ENCODE data around the gene DNM3. TPM values are rescaled to one million over a fixed set of nuclear protein-coding genes. Genes with fewer than 3 reads are reported as not detected.
"Not testable (repeated sequence)": the region's sequence is repeated elsewhere in the genome, so short reads cannot be mapped to it uniquely, and the experiment has no call there.

DNM3 gene
- total and polyA plus RNA-seq, 5 experiments from 2014 or later = 0.36 to 2.3 (median 0.41) TPM

GRCh38 chr1:172360985-172361384 is 519.7 kb downstream of the DNM3 start:
- DNase-seq = no peak
- Mint-ChIP-seq H3K27me3 (no peaks in the 10 kb centered on the region), H3K36me3 (no peaks in the 10 kb centered on the region)

DNA sequence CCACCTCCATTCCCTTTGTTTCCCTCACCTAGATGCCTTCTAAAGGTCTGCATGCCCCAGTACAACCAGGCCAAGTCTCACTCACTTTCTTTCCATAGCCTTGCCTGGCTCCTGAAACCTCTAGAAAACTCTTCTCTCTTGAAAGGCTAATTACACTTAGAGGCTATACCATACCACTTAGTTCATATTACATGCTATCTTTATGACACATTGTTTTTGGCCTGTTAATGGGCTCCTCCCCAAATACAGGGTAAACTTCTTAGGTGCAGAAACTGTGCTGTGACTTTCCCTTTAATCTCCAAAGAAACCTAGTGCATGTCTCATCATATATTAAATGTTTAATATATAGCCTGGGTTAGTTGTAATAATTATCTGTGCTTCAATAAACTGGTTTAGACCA is 522.6 kb downstream of the DNM3 start:
- Mint-ChIP-seq H3K4me3 (no peak overlapping the region), H3K36me3 (peaks cover 0 to 25% (median 17%) of the 10 kb centered on the region in 3 donors), H3K4me1 (peaks cover 4 to 20% (median 12%) of the 10 kb centered on the region in 4 donors), H3K27ac (no peak overlapping the region), H3K27me3 (no peaks in the 10 kb centered on the region), H3K9me3 (peaks cover 0 to 24% (median 17%) of the 10 kb centered on the region in 9 donors)
- DNase-seq (no peak), ATAC-seq (no peak)
- POLR2A ChIA-PET = no interaction called here

More at GRCh38 chr1:172360985-172361384, 519.7 kb downstream of the DNM3 start:
- Mint-ChIP-seq H3K27ac (peak overlapping the region in 3 of 10 donors; percentile 6 to 88 (median 6)), H3K9me3 (no peaks in the 10 kb centered on the region), H3K4me3 (no peak overlapping the region), H3K4me1 (peaks cover 13 to 40% (median 36%) of the 10 kb centered on the region in 4 donors)
- no peak for ATAC-seq
- POLR2A ChIA-PET = interaction anchor here (0.8 kb wide), 1 partner anchor 11 kb away, joined by 3 read pairs; no protein-coding TSS in a partner anchor

GRCh38 chr1:172371646-172372045 is 530.3 kb downstream of the DNM3 start:
- not testable (repeated sequence) for H3K4me3 Mint-ChIP-seq, H3K27ac Mint-ChIP-seq, H3K27me3 Mint-ChIP-seq, DNase-seq, ATAC-seq
- Mint-ChIP-seq H3K9me3 (peaks cover 0 to 22% (median 12%) of the 10 kb centered on the region in 9 donors), H3K4me1 (peaks cover 0 to 21% (median 7%) of the 10 kb centered on the region in 4 donors), H3K36me3 (peaks cover 0 to 25% (median 22%) of the 10 kb centered on the region in 3 donors)
- POLR2A ChIA-PET = interaction anchor here (0.8 kb wide), 1 partner anchor 11 kb away, joined by 3 read pairs; no protein-coding TSS in a partner anchor

DNA sequence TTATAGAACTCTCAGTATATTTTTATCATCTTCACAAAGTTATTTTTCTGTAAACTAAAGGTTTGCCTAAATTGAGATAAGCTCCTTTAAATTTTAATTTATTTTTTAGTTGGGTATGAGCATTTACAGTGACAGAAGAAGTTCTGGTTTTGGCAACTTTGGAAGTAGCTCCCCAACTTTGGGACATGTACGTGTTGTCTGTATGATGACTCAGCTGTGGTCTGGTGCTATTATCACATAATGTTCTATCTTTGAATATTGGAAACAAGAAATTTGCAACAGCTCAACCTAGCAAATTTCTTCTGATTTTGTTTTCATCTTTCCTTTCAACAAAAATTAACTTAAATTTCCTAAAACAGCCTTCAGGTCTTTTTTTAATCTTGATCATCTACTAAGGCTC is 532.6 kb downstream of the DNM3 start:
- Mint-ChIP-seq H3K27me3 (no peaks in the 10 kb centered on the region), H3K36me3 (peaks cover 0 to 7% (median 3%) of the 10 kb centered on the region in 3 donors), H3K4me1 (peaks cover 0 to 30% (median 10%) of the 10 kb centered on the region in 4 donors), H3K27ac (peak overlapping the region in 1 of 10 donors; percentile 46), H3K4me3 (no peak overlapping the region), H3K9me3 (peaks cover 0 to 5% (median 0%) of the 10 kb centered on the region in 9 donors)
- DNase-seq (no peak), ATAC-seq (no peak)
- POLR2A ChIA-PET = no interaction called here

- POLR2A ChIA-PET = no interaction called here
- no peaks in the 10 kb centered on the region for H3K9me3 Mint-ChIP-seq
- H3K4me1 Mint-ChIP-seq = peaks cover 0 to 40% (median 17%) of the 10 kb centered on the region in 4 donors
- H3K36me3 Mint-ChIP-seq = peaks cover 0 to 2% (median 0%) of the 10 kb centered on the region in 3 donors
- no peak overlapping the region for H3K4me3 Mint-ChIP-seq
- peak overlapping the region in 1 of 10 donors; percentile 5 for H3K27ac Mint-ChIP-seq
- DNase-seq (no peak), ATAC-seq (no peak)
- H3K27me3 Mint-ChIP-seq = no peaks in the 10 kb centered on the region
Observed at GRCh38 chr1:172375211-172375631, 533.9 kb downstream of the DNM3 start.

GRCh38 chr1:172376431-172376830 is 535.1 kb downstream of the DNM3 start:
- ATAC-seq (no peak), DNase-seq (no peak)
- POLR2A ChIA-PET = no interaction called here
- Mint-ChIP-seq H3K4me3 (peak overlapping the region in 1 of 10 donors; percentile 36), H3K27ac (no peak overlapping the region), H3K27me3 (no peaks in the 10 kb centered on the region), H3K9me3 (no peaks in the 10 kb centered on the region), H3K4me1 (peaks cover 2 to 51% (median 28%) of the 10 kb centered on the region in 4 donors), H3K36me3 (peaks cover 0 to 2% (median 0%) of the 10 kb centered on the region in 3 donors)

DNA sequence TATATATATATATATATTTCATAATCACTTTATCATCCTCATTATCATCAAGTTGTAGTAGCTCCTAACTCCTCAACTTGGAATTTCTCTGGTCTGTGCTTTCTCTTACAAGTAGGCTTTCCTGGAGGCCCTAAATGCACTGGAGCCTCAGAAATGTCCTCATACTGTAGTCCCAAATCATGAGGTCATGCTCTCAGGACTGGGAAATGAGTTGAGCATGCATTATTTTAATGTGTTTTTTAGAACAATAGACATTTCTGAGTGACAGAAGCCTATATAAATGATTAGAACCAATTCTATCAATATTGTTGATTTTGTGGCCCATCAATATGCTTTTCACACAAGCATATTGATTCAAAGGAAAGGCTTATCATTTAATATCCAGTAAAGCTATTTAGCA is 536.3 kb downstream of the DNM3 start:
- Mint-ChIP-seq H3K4me3 (no peak overlapping the region), H3K4me1 (peaks cover 6 to 61% (median 37%) of the 10 kb centered on the region in 4 donors), H3K9me3 (no peaks in the 10 kb centered on the region), H3K36me3 (peaks cover 0 to 2% (median 0%) of the 10 kb centered on the region in 3 donors), H3K27ac (no peak overlapping the region), H3K27me3 (no peaks in the 10 kb centered on the region)
- ATAC-seq (no peak), DNase-seq (no peak)
- POLR2A ChIA-PET = no interaction called here

DNA sequence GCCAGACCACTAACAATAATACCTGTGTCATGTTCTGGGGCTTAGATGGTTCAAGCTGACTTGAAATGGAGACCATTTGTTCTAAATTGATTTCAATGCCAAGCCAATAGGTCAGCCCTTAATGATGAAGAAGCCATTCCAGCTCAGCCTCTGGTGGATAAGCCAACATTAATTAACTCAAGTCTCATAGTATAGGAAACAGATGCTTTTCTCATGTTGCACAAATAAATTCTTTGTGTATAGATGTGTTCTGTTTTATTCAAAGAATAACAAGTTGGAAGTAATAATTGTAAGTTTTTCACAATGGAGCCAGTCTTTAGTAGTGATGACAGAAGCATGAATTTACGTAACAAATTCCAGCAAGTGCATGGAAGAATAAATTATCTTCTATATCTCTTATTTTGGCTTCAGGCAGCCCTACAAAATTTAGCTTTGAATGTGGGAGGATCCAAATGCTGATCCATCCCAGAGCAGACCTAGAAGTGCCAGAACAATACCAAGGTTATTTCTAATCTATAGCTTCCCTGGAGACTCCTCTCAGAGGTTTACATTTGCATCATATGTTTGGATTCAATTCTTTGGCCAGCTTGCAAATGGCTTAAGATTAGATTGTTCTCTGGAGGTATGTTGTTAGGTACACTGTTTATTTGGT is 536.9 kb downstream of the DNM3 start:
- DNase-seq = no peak

DNA sequence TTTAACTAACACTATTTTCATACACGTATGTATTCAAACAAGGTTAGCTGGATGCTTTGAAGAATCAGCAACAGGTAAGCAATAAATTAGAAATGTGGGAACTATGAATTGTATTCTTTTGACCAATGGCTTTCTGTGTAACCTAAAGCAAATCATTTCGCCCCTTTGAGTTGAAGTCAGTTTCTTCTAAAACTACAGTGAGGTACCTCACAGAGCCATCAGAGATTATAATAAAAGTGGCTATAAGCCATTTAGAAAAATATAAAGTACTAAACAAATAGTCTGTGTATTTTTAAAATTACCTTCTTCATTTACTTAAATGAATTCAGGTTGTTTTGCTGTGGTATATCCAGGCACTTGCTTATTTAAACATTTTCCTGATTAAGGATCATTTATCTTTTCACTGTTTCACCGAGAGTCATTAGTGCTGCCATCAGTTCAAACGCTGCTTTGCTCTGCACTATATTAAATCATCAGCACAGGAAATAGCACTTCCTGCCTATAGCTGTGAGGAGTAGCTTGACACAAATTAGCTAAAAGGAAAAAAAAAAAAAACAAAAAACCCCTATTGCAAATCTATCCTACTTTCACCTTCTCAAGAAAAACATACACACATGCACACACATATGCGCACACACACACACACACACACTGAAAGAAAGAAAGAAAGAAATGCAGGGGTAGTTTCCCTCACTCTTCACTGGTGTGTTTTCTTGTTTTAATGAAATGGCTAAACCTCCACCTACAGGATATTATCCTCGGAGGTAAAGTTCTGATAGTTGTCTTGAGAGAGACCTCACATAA is 539.3 kb downstream of the DNM3 start:
- Mint-ChIP-seq H3K27me3 (no peaks in the 10 kb centered on the region), H3K36me3 (no peaks in the 10 kb centered on the region), H3K27ac (peak overlapping the region; percentile 41 to 96 (median 92)), H3K4me1 (peaks cover 6 to 49% (median 33%) of the 10 kb centered on the region in 4 donors), H3K4me3 (peak overlapping the region; percentile 63 to 82 (median 71)), H3K9me3 (no peaks in the 10 kb centered on the region)
- ATAC-seq = peak; percentile 97 to 98
- DNase-seq = peak in 9 of 10 donors; percentile 19 to 80 (median 31)
- POLR2A ChIA-PET = interaction anchor here (0.6 to 2.9 kb wide), 12 partner anchors 10 to 378 kb away, joined by 3 to 37 read pairs (median 4); partner anchors contain the start of gene SUCO

More for the DNA sequence above, 536.9 kb downstream of the DNM3 start:
- Mint-ChIP-seq H3K36me3 (peaks cover 0 to 2% (median 0%) of the 10 kb centered on the region in 3 donors), H3K27me3 (no peaks in the 10 kb centered on the region), H3K9me3 (no peaks in the 10 kb centered on the region), H3K4me3 (no peak overlapping the region), H3K4me1 (peaks cover 6 to 63% (median 37%) of the 10 kb centered on the region in 4 donors), H3K27ac (peak overlapping the region in 1 of 10 donors; percentile 25)
- POLR2A ChIA-PET = interaction anchor here (1.0 kb wide), 1 partner anchor 16 kb away, joined by 3 read pairs; no protein-coding TSS in a partner anchor
- ATAC-seq = no peak

DNA sequence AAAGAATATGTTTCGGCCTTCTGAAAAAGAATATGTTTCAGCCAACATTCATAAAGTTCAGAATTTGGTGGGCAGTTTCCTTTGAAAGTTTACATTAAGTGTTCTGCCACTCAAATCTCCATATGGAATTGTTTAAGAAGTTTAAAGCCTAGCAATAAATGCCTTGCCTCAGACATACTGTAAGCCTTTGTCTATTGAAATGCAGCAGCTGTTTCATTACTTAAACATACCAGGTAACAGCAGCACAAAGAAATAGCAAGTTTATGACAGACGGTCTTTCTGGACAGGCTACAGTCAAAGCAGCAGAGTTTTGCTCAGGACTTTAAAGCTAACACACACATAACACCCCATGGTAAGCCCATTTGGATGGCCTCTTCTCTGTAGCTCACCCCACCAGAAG is 540.6 kb downstream of the DNM3 start:
- Mint-ChIP-seq H3K36me3 (peaks cover 0 to 3% (median 0%) of the 10 kb centered on the region in 3 donors), H3K27ac (peak overlapping the region in 7 of 10 donors; percentile 11 to 95 (median 49)), H3K27me3 (no peaks in the 10 kb centered on the region), H3K9me3 (no peaks in the 10 kb centered on the region), H3K4me1 (peaks cover 9 to 40% (median 31%) of the 10 kb centered on the region in 4 donors), H3K4me3 (peak overlapping the region in 4 of 10 donors; percentile 14 to 44 (median 30))
- ATAC-seq = no peak
- no peak for DNase-seq
- POLR2A ChIA-PET = interaction anchor here (1.0 to 2.9 kb wide), 3 partner anchors 12 to 24 kb away, joined by 5 to 37 read pairs (median 11); no protein-coding TSS in a partner anchor

DNA sequence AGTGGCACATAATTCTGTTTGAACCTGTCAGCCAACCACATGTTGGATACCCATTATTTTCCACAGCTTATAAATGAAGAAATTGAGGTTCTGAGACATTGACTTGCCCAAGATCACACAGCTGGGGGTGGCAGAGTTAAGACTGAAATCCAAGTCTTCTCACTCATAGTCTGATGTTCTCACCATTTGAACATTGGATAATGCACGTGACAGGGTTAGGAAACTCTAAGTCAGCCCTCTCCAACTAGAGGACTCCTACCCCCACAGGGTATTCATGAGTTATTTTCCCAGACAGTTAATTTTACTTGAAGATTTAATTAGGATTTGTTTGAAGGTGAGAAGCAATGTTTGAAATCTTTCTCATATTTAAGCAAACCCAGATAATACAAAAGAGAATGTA is 541.1 kb downstream of the DNM3 start:
- no peak for ATAC-seq
- no peaks in the 10 kb centered on the region for H3K9me3 Mint-ChIP-seq
- POLR2A ChIA-PET = interaction anchor here (1.0 to 2.9 kb wide), 2 partner anchors 11 to 24 kb away, joined by 5 to 37 read pairs; no protein-coding TSS in a partner anchor

DNA sequence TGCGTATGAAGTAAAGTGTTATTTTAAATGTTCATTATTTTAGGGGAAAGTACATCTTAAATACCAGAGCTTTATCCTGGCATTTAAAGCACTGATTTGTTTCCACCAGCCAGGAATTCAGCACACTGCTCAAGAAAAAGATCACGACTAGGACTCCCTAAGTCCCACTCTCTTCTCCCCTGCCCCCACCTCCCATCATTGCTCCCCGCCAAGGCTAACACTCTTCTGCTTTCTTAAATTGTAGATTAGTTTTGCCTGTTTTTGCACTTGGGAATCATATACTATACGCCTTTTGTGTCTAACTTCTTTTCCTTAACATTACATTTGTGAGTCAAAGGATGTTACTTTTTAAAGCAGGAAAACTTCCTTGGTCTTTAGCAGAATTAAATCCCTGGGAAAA is 541.7 kb downstream of the DNM3 start:
- H3K9me3 Mint-ChIP-seq = no peaks in the 10 kb centered on the region
- DNase-seq (no peak), ATAC-seq (no peak)
- peaks cover 0 to 3% (median 0%) of the 10 kb centered on the region in 3 donors for H3K36me3 Mint-ChIP-seq
- H3K27me3 Mint-ChIP-seq = no peaks in the 10 kb centered on the region
- peaks cover 9 to 38% (median 31%) of the 10 kb centered on the region in 4 donors for H3K4me1 Mint-ChIP-seq
- no peak overlapping the region for H3K4me3 Mint-ChIP-seq
- POLR2A ChIA-PET = interaction anchor here (1.0 kb wide), 1 partner anchor 25 kb away, joined by 5 read pairs; no protein-coding TSS in a partner anchor
- H3K27ac Mint-ChIP-seq = peak overlapping the region in 2 of 10 donors; percentile 44 to 74

More for the DNA sequence above, 541.1 kb downstream of the DNM3 start:
- Mint-ChIP-seq H3K4me3 (no peak overlapping the region), H3K27ac (peak overlapping the region in 6 of 10 donors; percentile 27 to 95 (median 48)), H3K36me3 (peaks cover 0 to 3% (median 0%) of the 10 kb centered on the region in 3 donors), H3K4me1 (peaks cover 9 to 40% (median 31%) of the 10 kb centered on the region in 4 donors), H3K27me3 (no peaks in the 10 kb centered on the region)
- DNase-seq = no peak
